GM19452 (cell line): ENCODE data around the gene SYNGR3.

Experiments
- ATAC-seq: cut with Tn5 transposase; IDR thresholded peaks from one replicate; pipeline ENCODE4 v1.9.1; 2021; ENCODE audit not compliant: unreplicated experiment

The SYNGR3 gene

DNA sequence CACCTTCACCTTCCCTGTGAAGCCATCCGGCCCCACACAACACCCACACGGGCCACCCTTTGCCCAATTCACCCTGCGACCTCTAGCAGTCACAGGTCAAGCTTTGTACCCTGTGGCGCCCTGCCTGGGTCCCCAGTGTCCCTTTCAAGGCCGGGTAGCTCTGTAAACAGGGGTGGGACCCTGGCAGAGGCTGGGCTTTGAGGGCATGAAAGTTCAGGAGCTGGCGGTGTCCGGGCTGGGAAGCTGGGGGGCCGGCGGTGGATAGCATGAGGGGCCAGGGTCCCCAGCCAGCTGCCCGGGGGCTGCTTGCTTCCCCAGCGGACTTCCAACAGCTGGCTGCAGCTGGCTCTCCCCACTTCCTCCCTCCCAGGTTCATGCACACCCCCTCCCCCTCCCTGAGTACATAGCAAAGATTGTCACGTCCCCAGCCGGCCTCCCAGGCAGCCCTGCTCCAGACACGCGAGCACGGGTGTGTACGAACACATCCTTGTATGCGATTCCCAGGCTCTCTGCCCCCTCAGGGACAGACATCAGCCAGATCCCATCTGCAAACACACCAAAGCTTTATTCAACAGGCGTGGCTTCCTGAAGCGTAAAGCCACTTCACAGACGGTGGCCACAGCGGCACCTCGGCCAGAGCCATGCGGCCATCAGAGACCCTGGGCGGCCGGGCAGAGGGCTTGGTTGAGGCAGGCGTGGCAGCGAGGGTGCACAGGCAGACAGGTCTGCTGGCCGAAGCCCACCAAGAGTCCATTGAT is 49.7 kb downstream of the SYNGR3 start:
- ATAC-seq = no peak

DNA sequence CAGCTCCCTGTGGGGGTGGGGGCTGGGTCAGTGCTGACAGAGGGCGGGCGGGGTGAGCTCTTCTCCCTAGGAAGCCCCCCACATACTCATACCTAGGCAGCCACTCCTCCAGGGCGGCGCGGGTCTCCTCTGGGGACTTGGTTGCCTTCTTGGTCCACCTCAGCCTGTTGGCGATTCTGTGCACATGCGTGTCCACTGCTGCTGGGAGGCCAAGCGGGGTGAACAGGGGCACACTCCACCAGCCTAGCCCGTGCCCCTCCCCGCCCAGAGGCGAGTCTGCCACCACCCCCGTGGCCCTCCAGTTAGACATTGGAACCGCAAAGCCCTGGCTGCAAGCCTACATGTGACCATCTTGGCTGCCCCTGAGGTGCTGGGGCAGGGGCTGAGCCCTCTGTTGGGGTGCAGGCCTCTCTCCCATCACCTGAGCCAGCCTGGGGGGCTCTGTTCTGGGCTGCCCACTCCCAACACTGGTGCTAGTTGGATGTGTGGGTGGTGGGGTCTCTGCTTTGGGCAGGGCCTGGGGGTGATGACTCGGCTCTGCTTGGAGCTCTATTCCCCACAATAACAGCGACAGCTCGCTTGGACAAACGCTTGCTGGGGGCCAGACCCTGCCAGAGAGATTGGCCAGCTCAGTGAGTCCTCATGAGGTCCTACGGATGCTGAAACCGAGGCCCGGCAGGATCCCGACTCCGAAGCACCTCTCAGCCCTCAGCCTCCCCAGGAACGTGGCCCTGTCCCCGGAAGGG is 50.4 kb downstream of the SYNGR3 start:
- no peak for ATAC-seq

DNA sequence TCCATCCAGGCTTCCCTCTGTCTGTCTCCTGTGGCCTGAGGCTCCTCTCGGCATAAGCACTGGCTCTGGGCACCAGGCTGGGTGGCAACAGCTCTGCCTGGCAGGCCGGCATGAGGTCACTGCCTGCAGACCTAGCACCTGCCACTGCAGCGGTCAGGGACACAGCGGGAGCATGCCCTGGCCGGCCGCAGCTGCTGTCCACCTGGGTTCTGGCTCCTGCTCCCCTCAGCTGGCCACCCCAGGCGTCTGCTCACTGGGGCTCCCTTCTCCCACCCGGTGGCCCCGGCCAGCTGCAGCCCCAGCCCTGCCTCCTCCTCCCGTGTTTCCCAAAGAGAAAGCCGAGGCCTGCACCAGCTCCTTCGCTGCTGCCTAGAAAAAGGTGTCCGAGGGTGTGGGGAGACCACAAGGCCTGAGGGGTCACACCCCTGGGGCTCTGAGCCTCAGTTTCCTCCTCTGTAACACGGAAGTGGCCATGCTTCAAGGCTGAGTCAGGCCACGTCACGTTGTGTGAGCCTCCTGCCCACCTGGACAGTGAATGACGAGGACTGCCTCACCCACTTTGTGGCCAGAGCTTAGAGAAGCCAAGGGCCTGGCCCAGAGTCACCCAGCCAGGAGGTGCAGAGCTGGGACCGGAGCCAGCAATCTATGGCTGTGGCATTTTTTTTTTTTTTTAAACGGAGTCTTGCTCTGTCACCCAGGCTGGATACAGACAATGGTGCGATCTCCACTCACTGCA is 51.2 kb downstream of the SYNGR3 start:
- ATAC-seq = no peak

DNA sequence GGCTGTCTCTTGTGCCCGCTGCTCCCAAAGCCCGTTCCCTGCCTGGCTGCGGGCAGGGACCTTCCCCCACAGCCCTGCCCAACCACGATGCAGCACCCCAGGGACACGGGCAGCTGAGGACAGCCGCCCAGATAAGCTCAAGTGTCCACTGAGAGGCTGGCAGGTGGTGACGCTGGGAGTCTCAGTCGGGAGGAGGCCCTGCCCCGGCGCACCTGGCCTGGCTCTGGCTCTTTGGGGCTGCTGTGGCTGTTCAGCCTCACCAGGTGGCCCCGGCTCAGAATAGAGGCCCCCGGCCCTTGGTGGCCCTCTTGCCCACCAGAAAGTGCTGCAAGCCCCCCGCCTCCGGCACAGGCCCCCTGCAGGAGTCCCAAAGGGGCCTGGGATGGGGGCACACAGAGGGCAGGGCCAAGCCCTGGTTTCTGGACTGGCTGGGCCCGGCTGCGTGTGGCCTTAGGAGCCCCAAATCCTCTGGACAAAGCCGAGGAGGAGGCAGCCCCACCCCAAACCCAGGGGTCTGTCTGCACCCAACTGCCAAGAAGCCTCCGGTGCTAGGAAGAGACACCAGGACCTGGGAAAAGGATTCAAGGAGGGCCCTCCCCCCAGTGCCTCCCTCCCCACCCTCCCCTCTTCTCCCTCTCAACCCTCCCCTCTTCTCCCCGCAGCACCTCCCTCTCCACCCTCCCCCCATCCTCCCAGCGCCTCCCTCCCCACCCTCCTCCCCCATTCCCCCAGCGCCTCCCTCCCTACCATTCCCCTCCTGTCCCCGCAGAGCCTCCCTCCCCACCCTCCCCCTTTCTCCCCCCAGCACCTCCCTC is 52.6 kb downstream of the SYNGR3 start:
- no peak for ATAC-seq

DNA sequence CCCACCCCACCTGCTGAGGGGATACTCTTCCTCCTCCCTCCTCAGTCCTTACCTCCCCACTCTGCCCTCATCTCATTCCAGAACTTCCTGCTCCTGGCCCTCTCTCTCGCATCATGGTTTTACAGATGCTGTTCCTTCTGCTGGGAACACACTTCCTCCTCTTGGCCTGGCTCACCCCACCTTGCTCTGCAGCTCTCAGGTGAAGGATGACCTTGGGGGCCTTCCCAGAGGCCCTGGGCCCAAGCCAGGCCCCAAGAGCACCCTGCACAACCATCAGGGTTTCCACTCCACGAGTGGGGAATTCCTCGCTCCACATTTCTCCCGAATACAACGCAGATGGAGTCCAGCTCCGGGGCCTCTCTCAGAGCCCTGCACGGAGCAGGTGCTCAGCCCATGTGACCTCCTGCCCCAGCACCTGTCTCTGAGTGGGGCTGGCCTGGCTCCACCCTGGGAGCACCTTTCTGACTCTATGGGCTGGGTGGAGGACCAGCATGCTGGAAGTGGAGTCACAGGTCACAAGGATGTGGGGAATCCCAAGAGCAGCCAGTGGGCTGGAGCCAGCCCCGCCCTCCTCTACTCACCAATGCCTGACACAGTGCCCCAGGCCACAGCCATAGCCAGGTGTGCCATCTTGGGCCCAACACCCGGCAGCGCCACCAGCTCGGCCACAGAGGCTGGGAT is 53.4 kb downstream of the SYNGR3 start:
- no peak for ATAC-seq
